Activated B cell treated with CpG ODN at 0.5 μM for 24 hours (primary cell): Measurements from ENCODE around the gene DNAH3. TPM values are rescaled to one million over a fixed set of nuclear protein-coding genes. Genes with fewer than 3 reads are reported as not detected.
"Not testable (repeated sequence)": the region's sequence is repeated elsewhere in the genome, so short reads cannot be mapped to it uniquely, and the experiment has no call there.

Source experiments
- ATAC-seq: fragments of 200-7000 bp; cut with Tn5 transposase; one replicate; pipeline ENCODE4 v1.10.0; 2021; ENCODE audit warnings: low read depth, mild to moderate bottlenecking, moderate library complexity
- CTCF ChIA-PET: fragments of 350-600 bp; sonication (Branson Sonifier 250); formaldehyde crosslinking; loops from one replicate; lab custom pipeline; 2021; ENCODE audit warnings: antibody characterized with exemption; lab: Charles Lee
- POLR2A ChIA-PET: fragments of 350-600 bp; sonication (Branson Sonifier 250); formaldehyde crosslinking; loops from one replicate; lab custom pipeline; 2021; ENCODE audit warnings: antibody characterized with exemption; lab: Charles Lee
- DNase-seq: peaks from one replicate; pipeline ENCODE4 v3.0.0; 2022
- H3K27ac Mint-ChIP-seq: one replicate; pipeline ENCODE4 v1.8.0; 2020; ENCODE audit warnings: mixed read lengths
- H3K27me3 Mint-ChIP-seq: one replicate; pipeline ENCODE4 v1.8.0; 2021; ENCODE audit warnings: mixed read lengths
- H3K36me3 Mint-ChIP-seq: one replicate; pipeline ENCODE4 v1.8.0; 2021; ENCODE audit warnings: low read depth, mixed read lengths
- H3K4me1 Mint-ChIP-seq: one replicate; pipeline ENCODE4 v1.8.0; 2021; ENCODE audit warnings: mixed read lengths
- H3K4me3 Mint-ChIP-seq: one replicate; pipeline ENCODE4 v1.8.0; 2020; ENCODE audit warnings: mild to moderate bottlenecking, mixed read lengths
- H3K9me3 Mint-ChIP-seq: one replicate; pipeline ENCODE4 v1.8.0; 2020; ENCODE audit warnings: mixed read lengths
- intact Hi-C: fragments of 100-400 bp; cut with micrococcal nuclease; formaldehyde crosslinking; loops from one replicate; pipeline ENCODE4 v1.15.1; 2024
- total RNA-seq: library from RNA; stranded (reverse); gene quantifications from 2 replicates; pipeline ENCODE4 v1.2.3, GENCODE V29; 2022
- TF ChIP-seq, protein P1 (sequence below): fragments of 200-600 bp; IDR thresholded peaks from one replicate; pipeline ENCODE4 v1.8.0; 2022; ENCODE audit warnings: antibody characterized with exemption, mild to moderate bottlenecking

The DNAH3 gene
- total RNA-seq, 1 donor from 2014 or later = not detected

DNA sequence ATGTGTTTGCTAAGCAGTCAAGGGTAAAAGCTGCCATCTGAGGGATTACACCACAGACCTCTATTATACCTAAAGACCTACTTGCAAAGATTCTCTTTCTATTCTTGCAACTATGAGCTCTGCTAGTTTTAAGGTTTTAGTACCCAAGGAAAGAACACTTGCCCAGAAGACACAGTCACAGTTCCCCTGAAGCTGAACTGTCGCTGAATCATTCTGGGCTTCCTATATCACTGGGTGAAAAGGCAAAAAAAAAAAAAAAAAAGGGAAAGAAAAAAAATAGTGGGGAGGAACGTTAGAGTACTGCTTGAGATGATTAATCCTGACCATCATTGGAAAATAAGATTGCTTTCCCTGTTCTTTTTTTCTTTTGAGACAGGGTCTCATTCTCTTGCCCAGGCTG, 212.2 kb downstream of the DNAH3 start:
- ATAC-seq = no peak
- CTCF ChIA-PET = no interaction called here
- no peak overlapping the region for H3K27ac Mint-ChIP-seq

DNA sequence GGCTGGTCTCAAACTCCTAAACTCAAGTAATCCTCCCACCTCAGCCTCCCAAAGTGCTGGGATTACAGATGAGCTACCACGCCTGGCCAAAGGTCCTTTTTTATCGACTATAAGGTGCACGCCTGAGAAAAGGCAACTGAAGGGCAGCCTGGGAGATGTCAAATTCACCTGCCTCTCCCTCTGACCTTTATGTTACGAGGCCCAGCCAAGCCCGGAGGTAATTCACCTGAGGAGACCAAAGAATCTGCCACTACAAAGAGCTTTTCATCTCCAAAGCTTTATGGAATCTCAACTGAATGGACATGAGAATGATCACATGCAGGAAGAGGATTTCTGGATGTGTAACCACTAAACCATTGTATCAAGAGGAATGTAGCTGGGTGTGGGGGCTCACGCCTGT, 212.9 kb downstream of the DNAH3 start:
- CTCF ChIA-PET = no interaction called here
- peaks cover 2% of the 10 kb centered on the region for H3K4me1 Mint-ChIP-seq
- POLR2A ChIA-PET = interaction anchor here (0.7 kb wide), 1 partner anchor 574 kb away, joined by 3 read pairs; no protein-coding TSS in a partner anchor

More for the DNA sequence above, 212.2 kb downstream of the DNAH3 start:
- no peaks in the 10 kb centered on the region for H3K27me3 Mint-ChIP-seq
- intact Hi-C loops = no loop called here
- peaks cover 2% of the 10 kb centered on the region for H3K4me1 Mint-ChIP-seq
- H3K4me3 Mint-ChIP-seq = no peak overlapping the region
- H3K9me3 Mint-ChIP-seq = no peaks in the 10 kb centered on the region
- TF ChIP-seq, protein P1, sequence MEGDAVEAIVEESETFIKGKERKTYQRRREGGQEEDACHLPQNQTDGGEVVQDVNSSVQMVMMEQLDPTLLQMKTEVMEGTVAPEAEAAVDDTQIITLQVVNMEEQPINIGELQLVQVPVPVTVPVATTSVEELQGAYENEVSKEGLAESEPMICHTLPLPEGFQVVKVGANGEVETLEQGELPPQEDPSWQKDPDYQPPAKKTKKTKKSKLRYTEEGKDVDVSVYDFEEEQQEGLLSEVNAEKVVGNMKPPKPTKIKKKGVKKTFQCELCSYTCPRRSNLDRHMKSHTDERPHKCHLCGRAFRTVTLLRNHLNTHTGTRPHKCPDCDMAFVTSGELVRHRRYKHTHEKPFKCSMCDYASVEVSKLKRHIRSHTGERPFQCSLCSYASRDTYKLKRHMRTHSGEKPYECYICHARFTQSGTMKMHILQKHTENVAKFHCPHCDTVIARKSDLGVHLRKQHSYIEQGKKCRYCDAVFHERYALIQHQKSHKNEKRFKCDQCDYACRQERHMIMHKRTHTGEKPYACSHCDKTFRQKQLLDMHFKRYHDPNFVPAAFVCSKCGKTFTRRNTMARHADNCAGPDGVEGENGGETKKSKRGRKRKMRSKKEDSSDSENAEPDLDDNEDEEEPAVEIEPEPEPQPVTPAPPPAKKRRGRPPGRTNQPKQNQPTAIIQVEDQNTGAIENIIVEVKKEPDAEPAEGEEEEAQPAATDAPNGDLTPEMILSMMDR = no peak
- POLR2A ChIA-PET = interaction anchor here (0.6 kb wide), 2 partner anchors 34 to 317 kb away, joined by 5 to 6 read pairs; no protein-coding TSS in a partner anchor
- H3K36me3 Mint-ChIP-seq = no peaks in the 10 kb centered on the region
- DNase-seq = no peak

DNA sequence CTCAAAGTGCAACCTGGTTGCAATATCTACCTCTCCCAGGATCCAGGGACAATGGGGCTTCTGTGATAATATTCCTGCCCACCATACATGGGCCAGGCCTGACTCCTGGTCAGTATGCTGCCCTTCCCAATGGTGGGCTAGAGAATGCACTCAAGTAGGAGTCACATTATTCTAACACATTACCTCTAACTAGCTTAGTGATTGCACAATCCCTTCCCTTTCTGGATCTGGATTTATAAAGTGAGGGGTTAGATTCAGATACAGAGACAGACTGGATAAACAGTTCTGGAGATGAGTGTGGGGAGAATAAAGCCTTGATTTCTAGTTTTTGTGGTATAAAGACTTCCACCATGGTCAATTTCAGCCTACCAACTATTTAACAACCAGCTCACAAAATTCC, 217.1 kb downstream of the DNAH3 start:
- intact Hi-C loops = no loop called here
- no peak for ATAC-seq
- TF ChIP-seq, protein P1 = no peak
- H3K27ac Mint-ChIP-seq = no peak overlapping the region
- H3K27me3 Mint-ChIP-seq = no peaks in the 10 kb centered on the region
- no peak overlapping the region for H3K4me3 Mint-ChIP-seq
- no peaks in the 10 kb centered on the region for H3K36me3 Mint-ChIP-seq
- no peaks in the 10 kb centered on the region for H3K4me1 Mint-ChIP-seq
- DNase-seq = no peak
- H3K9me3 Mint-ChIP-seq = no peaks in the 10 kb centered on the region
- POLR2A ChIA-PET = no interaction called here
- CTCF ChIA-PET = no interaction called here

More for the DNA sequence above, 212.9 kb downstream of the DNAH3 start:
- no peak overlapping the region for H3K4me3 Mint-ChIP-seq
- H3K27ac Mint-ChIP-seq = no peak overlapping the region
- TF ChIP-seq, protein P1 = no peak
- intact Hi-C loops = no loop called here
- no peaks in the 10 kb centered on the region for H3K9me3 Mint-ChIP-seq
- DNase-seq (no peak), ATAC-seq (no peak)
- H3K27me3 Mint-ChIP-seq = no peaks in the 10 kb centered on the region
- no peaks in the 10 kb centered on the region for H3K36me3 Mint-ChIP-seq

DNA sequence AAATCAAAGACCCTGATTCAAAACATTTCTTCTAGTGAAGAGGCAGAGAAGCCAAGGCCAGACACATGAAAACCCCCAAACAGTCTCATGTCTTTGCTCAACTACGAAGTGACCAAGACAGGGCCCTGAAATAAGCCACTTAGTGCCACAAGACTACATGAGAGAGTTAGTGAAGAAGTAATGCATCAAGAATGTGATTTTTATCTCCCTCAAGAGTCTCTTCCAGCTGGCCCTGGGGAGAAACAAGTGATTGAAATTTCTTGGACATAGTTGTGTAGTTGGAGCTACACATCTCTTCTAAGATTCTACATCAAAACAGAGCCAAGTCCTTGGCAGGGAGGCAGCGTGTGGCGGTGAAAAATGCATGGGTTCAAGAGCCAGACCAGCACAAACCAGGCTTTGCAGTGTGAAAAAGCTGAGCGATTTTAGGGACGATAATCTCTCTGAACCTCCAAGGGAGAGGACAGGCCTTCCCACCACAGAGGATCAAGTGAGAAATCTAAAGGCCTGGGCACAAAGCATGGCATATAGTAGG, 219.5 kb downstream of the DNAH3 start:
- POLR2A ChIA-PET = no interaction called here

DNA sequence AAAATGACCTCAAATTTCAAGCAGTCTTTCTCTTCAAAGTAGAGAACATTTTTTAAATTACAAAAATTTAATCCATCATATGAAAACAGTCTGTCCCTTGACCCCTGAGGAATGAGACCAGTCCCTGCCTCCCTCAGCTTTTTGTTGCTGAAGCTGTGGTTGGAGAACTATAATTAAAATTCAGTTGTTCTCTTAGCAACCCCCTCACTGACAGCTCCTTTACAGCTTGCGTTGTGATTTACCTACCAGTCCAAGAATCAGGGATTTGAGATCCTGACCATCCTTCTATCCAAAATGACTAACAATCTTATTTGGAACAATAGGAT, 220.3 kb downstream of the DNAH3 start:
- TF ChIP-seq, protein P1 = no peak
- intact Hi-C loops = no loop called here
- H3K4me1 Mint-ChIP-seq = no peaks in the 10 kb centered on the region
- H3K27ac Mint-ChIP-seq = no peak overlapping the region
- ATAC-seq (no peak), DNase-seq (no peak)
- H3K4me3 Mint-ChIP-seq = no peak overlapping the region
- H3K9me3 Mint-ChIP-seq = no peaks in the 10 kb centered on the region
- ChIA-PET POLR2A (no interaction called here), CTCF (no interaction called here)
- no peaks in the 10 kb centered on the region for H3K27me3 Mint-ChIP-seq
- H3K36me3 Mint-ChIP-seq = peaks cover 5% of the 10 kb centered on the region

More for the DNA sequence above, 219.5 kb downstream of the DNAH3 start:
- TF ChIP-seq, protein P1 = no peak
- Mint-ChIP-seq H3K4me1 (no peaks in the 10 kb centered on the region), H3K27ac (no peak overlapping the region), H3K36me3 (no peaks in the 10 kb centered on the region), H3K27me3 (no peaks in the 10 kb centered on the region), H3K4me3 (no peak overlapping the region), H3K9me3 (no peaks in the 10 kb centered on the region)
- intact Hi-C loops = no loop called here
- DNase-seq (no peak), ATAC-seq (no peak)
- CTCF ChIA-PET = no interaction called here

DNA sequence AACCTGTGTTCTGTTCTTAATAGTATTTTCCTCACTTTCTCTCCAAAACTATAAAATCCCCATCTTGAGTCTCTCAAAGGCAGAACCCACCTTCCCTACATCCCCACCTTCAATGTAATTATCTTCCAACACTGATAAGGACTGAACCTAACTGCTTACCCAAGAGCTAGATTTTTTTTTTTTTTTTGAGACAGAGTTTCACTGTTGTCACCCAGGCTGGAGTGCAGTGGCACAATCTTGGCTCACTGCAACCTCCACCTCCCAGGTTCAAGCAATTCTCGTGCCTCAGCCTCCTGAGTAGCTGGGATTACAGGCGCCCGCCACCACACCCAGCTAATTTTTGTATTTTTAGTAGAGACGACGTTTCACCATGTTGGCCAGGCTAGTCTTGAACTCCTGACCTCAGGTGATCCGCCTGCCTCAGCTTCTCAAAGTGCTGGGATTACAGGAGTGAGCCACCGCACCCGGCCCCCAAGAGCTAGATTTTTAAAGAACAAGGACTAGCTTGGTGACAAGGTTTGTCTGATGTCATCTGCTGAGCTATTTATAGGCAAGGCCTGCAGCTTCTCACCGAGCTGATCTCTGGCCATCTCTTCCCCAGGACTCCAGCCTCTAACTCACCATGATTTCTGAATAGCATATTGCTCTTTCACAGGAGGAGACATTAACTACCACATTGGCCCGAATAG, 220.8 kb downstream of the DNAH3 start:
- H3K27me3 Mint-ChIP-seq, ATAC-seq, CTCF ChIA-PET, H3K4me3 Mint-ChIP-seq, H3K27ac Mint-ChIP-seq, POLR2A ChIA-PET, H3K9me3 Mint-ChIP-seq, intact Hi-C loops, H3K4me1 Mint-ChIP-seq, DNase-seq, H3K36me3 Mint-ChIP-seq: not testable (repeated sequence)
